Lung (tissue), 12 donors: Measurements from ENCODE around the gene NLRP6. TPM values are rescaled to one million over a fixed set of nuclear protein-coding genes. Genes with fewer than 3 reads are reported as not detected.

Experiments
- ATAC-seq: fragments of 200-7000 bp; cut with Tn5 transposase; one replicate; pipeline ENCODE4 v1.9.1; 2020; ENCODE audit warnings: moderate number of reproducible peaks; ENCODE audit not compliant: insufficient read depth, low FRiP score
- DNase-seq, 3 donors: peaks; one replicate each; pipeline ENCODE4 v3.0.0-alpha.2; 2013 to 2017
- H3K27ac ChIP-seq, 2 donors: one replicate each; pipeline ENCODE4 v1.5.1; 2013; ENCODE audit warnings: mild to moderate bottlenecking in 2 of 2, moderate library complexity in 2 of 2, control low read depth in 1 of 2, inconsistent platforms in 1 of 2, low read depth in 1 of 2, low read length in 1 of 2
- H3K27me3 ChIP-seq, 3 donors: one replicate each; pipeline ENCODE4 v1.5.1; 2013; ENCODE audit warnings: low read length in 2 of 3; ENCODE audit not compliant: control insufficient read depth in 3 of 3, insufficient read depth in 3 of 3
- H3K36me3 ChIP-seq, 4 donors: one replicate each; pipeline ENCODE4 v1.5.1; 2013; ENCODE audit warnings: low read length in 4 of 4, mild to moderate bottlenecking in 1 of 4, moderate library complexity in 1 of 4; ENCODE audit not compliant: control insufficient read depth in 4 of 4, insufficient read depth in 4 of 4
- H3K4me1 ChIP-seq, 5 donors: one replicate each; pipeline ENCODE4 v1.5.1; 2013; ENCODE audit warnings: low read length in 5 of 5, mild to moderate bottlenecking in 2 of 5, moderate library complexity in 1 of 5; ENCODE audit not compliant: control insufficient read depth in 5 of 5, insufficient read depth in 5 of 5
- H3K4me3 ChIP-seq: one replicate; pipeline ENCODE4 v1.5.1; 2013; ENCODE audit warnings: mild to moderate bottlenecking, control low read depth, moderate library complexity
- H3K9ac ChIP-seq, 2 donors: one replicate each; pipeline ENCODE4 v1.5.1; 2013; ENCODE audit warnings: low read length in 2 of 2, control low read depth in 1 of 2; ENCODE audit not compliant: insufficient read depth in 1 of 2
- H3K9me3 ChIP-seq, 4 donors: one replicate each; pipeline ENCODE4 v1.5.1; 2013; ENCODE audit warnings: low read length in 3 of 4, mild to moderate bottlenecking in 1 of 4, moderate library complexity in 1 of 4; ENCODE audit not compliant: control insufficient read depth in 4 of 4, insufficient read depth in 3 of 4
- WGBS, 2 donors: extraction: QIAGEN DNeasy Blood & Tissue Kit; methylation state at CpG; one replicate each; pipeline ENCODE4 v1.1.7; 2013; 5-methylcytosine and 5-hydroxymethylcytosine counted together
- polyA plus RNA-seq, 2 donors: library from polyadenylated mRNA; stranded (reverse); fragments of 200-250 nt; gene quantifications; one replicate each; pipeline ENCODE4 v1.2.1, GENCODE V29; 2013
- total RNA-seq, 2 donors: library from RNA; depleted of rRNA in 1 of 2; stranded (reverse); fragments of >200 nt in 1 of 2; gene quantifications; one replicate each; pipeline ENCODE4 v1.2.1, GENCODE V29; 2014 to 2021
- TF ChIP-seq, protein P1 (sequence below): IDR thresholded peaks from 2 replicates; pipeline ENCODE4 v1.5.1; 2012; ENCODE audit warnings: mild to moderate bottlenecking; ENCODE audit errors: control extremely low read depth, extremely low read depth
- donor health status: control.
- donor health status: control.
- donor health status: Bipolar disorder and iron deficiency.
- donor health status: healthy.
- donor health status: DM: yes; HTN: yes; CAD: no.

NLRP6 gene
- total and polyA plus RNA-seq, 4 donors, result 0.08 to 9.6 (median 2.4) TPM

GRCh38 chr11:283405-284104 is 5.3 kb downstream of the NLRP6 start:
- 83% methylated on average over 21 to 23 of the region's 23 CpGs for WGBS, 2 donors
- Histone ChIP-seq H3K27me3 (peaks cover 0 to 59% (median 39%) of the 10 kb centered on the region in 3 donors), H3K4me3 (no peak overlapping the region), H3K27ac (no peak overlapping the region), H3K36me3 (no peaks in the 10 kb centered on the region), H3K9me3 (no peaks in the 10 kb centered on the region), H3K9ac (no peak overlapping the region), H3K4me1 (peaks cover 0 to 18% (median 0%) of the 10 kb centered on the region in 5 donors)
- ATAC-seq, result no peak
- TF ChIP-seq, protein P1, sequence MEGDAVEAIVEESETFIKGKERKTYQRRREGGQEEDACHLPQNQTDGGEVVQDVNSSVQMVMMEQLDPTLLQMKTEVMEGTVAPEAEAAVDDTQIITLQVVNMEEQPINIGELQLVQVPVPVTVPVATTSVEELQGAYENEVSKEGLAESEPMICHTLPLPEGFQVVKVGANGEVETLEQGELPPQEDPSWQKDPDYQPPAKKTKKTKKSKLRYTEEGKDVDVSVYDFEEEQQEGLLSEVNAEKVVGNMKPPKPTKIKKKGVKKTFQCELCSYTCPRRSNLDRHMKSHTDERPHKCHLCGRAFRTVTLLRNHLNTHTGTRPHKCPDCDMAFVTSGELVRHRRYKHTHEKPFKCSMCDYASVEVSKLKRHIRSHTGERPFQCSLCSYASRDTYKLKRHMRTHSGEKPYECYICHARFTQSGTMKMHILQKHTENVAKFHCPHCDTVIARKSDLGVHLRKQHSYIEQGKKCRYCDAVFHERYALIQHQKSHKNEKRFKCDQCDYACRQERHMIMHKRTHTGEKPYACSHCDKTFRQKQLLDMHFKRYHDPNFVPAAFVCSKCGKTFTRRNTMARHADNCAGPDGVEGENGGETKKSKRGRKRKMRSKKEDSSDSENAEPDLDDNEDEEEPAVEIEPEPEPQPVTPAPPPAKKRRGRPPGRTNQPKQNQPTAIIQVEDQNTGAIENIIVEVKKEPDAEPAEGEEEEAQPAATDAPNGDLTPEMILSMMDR, result no peak
- no peak for DNase-seq

GRCh38 chr11:284105-285020 is 6.2 kb downstream of the NLRP6 start:
- TF ChIP-seq, protein P1, result no peak
- ATAC-seq, result no peak
- WGBS, 2 donors, result 89 to 91% methylated on average over 24 of the region's 24 CpGs
- no peak for DNase-seq
- H3K27me3 ChIP-seq, result peaks cover 0 to 55% (median 39%) of the 10 kb centered on the region in 3 donors
- no peaks in the 10 kb centered on the region for H3K36me3 ChIP-seq
- no peak overlapping the region for H3K27ac ChIP-seq
- H3K4me3 ChIP-seq, result no peak overlapping the region
- H3K9ac ChIP-seq, result no peak overlapping the region
- H3K9me3 ChIP-seq, result no peaks in the 10 kb centered on the region
- H3K4me1 ChIP-seq, result peaks cover 0 to 18% (median 0%) of the 10 kb centered on the region in 5 donors

DNA sequence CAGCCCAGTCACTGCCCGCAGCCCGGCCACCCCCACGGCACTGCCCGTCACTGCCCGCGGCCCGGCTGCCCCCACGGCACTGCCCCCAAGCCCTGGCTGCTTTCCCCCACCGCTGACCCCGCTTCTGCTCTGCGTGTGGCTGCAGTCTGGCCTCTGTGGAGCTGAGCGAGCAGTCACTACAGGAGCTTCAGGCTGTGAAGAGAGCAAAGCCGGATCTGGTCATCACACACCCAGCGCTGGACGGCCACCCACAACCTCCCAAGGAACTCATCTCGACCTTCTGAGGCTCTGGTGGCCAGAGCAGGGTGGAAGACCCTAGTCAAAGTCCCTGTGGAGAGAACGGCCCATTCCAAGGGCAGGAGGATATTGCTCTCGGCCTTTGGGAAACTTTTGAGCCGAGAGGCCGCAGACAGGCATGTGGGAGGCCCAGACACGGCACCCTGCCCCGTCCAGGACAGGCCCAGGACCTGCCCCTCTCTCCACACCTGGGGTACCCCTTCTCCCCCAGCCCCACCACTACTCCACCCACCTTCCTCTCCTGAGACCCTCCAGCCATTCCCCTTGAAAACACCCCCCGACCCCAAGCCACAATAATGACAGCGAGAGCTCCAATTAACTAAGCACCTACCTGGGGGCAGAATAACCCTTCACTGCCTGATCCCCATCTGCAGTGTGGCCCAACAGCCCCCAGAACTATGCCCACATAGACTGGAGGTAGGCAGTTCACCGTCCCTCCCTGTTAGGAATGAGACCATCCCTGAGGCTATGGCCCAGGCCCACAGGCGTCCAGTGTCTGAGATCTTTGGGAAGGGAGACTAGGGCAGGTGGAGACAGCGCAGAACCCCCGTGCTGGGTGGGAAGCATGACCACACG is 7.0 kb downstream of the NLRP6 start:
- 87 to 92% methylated on average over 25 to 29 of the region's 29 CpGs for WGBS, 2 donors
- ATAC-seq, result no peak
- peaks cover 0 to 14% (median 0%) of the 10 kb centered on the region in 5 donors for H3K4me1 ChIP-seq
- no peak for DNase-seq
- no peaks in the 10 kb centered on the region for H3K9me3 ChIP-seq
- TF ChIP-seq, protein P1, result no peak
- no peaks in the 10 kb centered on the region for H3K36me3 ChIP-seq
- H3K27me3 ChIP-seq, result peaks cover 0 to 51% (median 39%) of the 10 kb centered on the region in 3 donors
- H3K27ac ChIP-seq, result no peak overlapping the region
- H3K9ac ChIP-seq, result no peak overlapping the region
- no peak overlapping the region for H3K4me3 ChIP-seq
